ENCODE results near the gene PIK3R4. TPM values are rescaled to one million over a fixed set of nuclear protein-coding genes. Genes with fewer than 3 reads are reported as not detected.

The PIK3R4 gene
- total RNA-seq, 1 donor, result 37.1 TPM

DNA sequence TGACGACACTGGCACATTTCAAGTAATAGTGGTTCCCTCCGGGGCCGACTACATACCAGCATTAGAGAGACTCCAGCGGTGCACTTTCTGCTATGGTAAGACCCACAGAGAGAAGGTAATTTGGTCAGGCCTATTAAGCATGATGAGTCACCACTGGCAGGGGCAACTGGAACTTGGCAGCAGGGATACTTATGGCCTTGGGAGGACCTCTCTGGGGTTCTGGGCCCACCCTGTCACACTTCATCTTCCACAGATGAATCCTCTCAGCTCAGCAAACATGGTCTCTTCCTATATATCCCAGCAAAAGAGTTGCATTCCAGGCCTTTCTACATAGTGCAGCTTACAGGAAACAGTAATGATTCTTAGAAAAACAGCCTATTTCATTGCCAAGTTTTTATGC lies 88.0 kb downstream of the PIK3R4 start:
- peak; percentile 61 for DNase-seq (ENCODE audit: low read depth)
- no peak overlapping the region for H3K4me3 ChIP-seq (ENCODE audit: low read depth, low read length)
- TF ChIP-seq, protein P1, sequence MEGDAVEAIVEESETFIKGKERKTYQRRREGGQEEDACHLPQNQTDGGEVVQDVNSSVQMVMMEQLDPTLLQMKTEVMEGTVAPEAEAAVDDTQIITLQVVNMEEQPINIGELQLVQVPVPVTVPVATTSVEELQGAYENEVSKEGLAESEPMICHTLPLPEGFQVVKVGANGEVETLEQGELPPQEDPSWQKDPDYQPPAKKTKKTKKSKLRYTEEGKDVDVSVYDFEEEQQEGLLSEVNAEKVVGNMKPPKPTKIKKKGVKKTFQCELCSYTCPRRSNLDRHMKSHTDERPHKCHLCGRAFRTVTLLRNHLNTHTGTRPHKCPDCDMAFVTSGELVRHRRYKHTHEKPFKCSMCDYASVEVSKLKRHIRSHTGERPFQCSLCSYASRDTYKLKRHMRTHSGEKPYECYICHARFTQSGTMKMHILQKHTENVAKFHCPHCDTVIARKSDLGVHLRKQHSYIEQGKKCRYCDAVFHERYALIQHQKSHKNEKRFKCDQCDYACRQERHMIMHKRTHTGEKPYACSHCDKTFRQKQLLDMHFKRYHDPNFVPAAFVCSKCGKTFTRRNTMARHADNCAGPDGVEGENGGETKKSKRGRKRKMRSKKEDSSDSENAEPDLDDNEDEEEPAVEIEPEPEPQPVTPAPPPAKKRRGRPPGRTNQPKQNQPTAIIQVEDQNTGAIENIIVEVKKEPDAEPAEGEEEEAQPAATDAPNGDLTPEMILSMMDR (IDR thresholded peaks at IDR 0.05; ENCODE audit: insufficient read depth, low read length), result no peak

GRCh38 chr3:130656627-130657026 lies 90.0 kb downstream of the PIK3R4 start:
- no peak overlapping the region for H3K4me3 ChIP-seq (ENCODE audit: low read depth, low read length)
- TF ChIP-seq, protein P1 (IDR thresholded peaks at IDR 0.05; ENCODE audit: insufficient read depth, low read length), result no peak
- no peak for DNase-seq (ENCODE audit: low read depth)

DNA sequence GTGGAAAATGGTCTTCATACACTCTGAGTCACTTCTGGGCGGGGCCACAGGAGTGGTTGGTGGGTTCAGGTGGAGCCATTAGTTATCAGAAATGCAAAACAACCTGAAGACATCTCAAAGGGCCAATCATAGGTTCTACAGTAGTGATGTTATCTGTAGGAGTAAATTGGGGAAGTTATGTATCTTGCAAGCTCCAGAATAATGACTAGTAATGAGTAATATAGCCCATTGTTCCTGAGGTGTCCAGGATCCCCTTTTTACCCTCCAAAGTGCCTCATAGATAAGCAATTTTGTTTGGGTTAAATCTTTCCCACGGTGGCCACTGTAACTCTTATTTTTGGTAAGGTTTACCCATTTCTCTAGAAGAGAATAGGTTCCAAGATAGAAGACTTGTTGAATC lies 91.7 kb downstream of the PIK3R4 start:
- TF ChIP-seq, protein P1 (IDR thresholded peaks at IDR 0.05; ENCODE audit: insufficient read depth, low read length), result no peak
- DNase-seq (ENCODE audit: low read depth), result no peak
- no peak overlapping the region for H3K4me3 ChIP-seq (ENCODE audit: low read depth, low read length)

DNA sequence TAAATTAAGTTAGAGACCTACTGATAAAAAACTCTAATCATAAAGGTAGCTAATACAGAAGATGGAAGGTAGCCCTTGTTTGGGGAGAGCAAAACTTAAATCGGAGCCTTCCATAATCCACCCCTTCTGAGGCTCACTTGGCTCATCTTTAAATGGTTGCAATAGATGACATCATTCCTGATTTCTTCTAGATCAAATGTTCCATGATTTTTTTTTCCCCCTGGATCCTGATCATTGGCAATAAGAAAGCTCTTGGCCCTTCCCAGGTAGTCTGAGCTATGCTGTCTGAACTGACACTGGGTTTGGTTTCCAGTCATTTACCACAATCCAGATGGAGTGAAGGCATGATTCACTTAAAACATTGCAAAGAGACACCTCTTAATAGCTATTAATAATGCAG lies 92.5 kb downstream of the PIK3R4 start:
- no peak overlapping the region for H3K4me3 ChIP-seq (ENCODE audit: low read depth, low read length)
- TF ChIP-seq, protein P1 (IDR thresholded peaks at IDR 0.05; ENCODE audit: insufficient read depth, low read length), result no peak
- DNase-seq (ENCODE audit: low read depth), result no peak

- no peak overlapping the region for H3K4me3 ChIP-seq (ENCODE audit: low read depth, low read length)
- no peak for DNase-seq (ENCODE audit: low read depth)
- TF ChIP-seq, protein P1 (IDR thresholded peaks at IDR 0.05; ENCODE audit: insufficient read depth, low read length), result no peak
Measured at GRCh38 chr3:130649061-130649654, 97.5 kb downstream of the PIK3R4 start.

DNA sequence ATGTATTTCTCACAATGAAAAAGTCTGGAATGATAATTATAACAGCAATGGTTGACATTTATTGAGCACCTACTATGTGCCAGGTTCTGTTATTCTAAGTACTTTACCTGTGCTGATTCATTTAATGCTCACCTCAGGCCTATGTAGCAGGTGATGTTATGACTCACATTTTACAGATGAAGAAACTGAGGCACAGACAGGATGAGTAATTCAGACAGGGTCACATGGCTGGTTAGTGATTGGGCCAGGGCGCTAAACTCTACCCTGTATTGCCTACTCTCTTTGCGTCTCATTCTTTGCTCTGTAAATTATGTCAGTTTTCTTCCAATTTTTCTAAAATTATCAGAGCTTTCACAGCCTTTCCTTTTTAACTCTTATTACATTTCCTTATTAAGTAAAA lies 98.3 kb downstream of the PIK3R4 start:
- DNase-seq (ENCODE audit: low read depth), result no peak
- no peak overlapping the region for H3K4me3 ChIP-seq (ENCODE audit: low read depth, low read length)

More for the DNA sequence above, 98.3 kb downstream of the PIK3R4 start:
- TF ChIP-seq, protein P1 (IDR thresholded peaks at IDR 0.05; ENCODE audit: insufficient read depth, low read length), result no peak

Data from fibroblast of the aortic adventitia (primary cell).